ENCODE measurements around the gene SCAF8.

The SCAF8 gene

DNA sequence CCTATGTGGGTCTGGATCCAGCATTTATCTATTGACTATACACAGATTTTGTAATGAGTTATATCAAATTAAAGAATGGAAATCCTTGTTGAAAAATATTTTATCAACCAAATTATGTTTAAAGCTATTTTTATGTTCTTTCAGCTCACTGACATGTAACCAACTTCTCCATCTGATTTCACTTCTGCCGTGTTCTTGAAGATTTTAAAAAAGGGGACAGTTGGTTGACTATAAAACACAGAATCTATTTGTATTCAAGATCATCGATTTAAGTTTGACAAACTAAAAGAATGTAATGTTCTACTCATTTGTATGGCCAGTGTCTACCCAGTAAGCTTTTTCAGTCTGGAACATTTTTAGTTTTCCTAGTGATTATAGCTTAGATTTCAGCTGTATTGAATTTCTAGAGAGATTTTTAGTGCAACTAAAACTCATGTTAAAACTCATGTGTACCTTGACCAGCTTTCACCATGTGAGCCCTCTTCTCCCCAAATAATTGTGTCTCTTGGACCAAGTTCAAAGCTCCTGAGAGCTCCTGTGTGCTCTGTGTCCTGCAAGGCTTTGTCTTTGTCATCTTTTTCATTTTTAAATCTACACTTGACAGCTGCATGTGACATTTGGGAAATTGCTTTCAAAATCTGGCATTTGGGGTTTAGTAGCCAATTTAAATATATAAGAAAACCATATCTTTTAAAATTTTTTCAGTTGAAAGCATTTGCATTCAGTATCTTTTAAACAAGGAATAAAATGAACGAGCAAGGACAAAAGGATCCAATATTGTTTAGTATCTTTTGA lies 143.5 kb downstream of the SCAF8 start:
- TF ChIP-seq SIN3A (IDR thresholded peaks at IDR 0.05; ENCODE audit: borderline replicate concordance, insufficient read depth, low read length) (no peak), TAF1 (IDR thresholded peaks at IDR 0.05; ENCODE audit: borderline replicate concordance, insufficient read depth, low read length) (no peak), POLR2AphosphoS5 (IDR thresholded peaks at IDR 0.05; ENCODE audit: low read depth, low read length) (no peak), FOXP2 (optimal IDR thresholded peaks at IDR 0.05; ENCODE audit: borderline replicate concordance, extremely low read depth, extremely low read length, insufficient read depth) (no peak)
- TF ChIP-seq, protein P1, sequence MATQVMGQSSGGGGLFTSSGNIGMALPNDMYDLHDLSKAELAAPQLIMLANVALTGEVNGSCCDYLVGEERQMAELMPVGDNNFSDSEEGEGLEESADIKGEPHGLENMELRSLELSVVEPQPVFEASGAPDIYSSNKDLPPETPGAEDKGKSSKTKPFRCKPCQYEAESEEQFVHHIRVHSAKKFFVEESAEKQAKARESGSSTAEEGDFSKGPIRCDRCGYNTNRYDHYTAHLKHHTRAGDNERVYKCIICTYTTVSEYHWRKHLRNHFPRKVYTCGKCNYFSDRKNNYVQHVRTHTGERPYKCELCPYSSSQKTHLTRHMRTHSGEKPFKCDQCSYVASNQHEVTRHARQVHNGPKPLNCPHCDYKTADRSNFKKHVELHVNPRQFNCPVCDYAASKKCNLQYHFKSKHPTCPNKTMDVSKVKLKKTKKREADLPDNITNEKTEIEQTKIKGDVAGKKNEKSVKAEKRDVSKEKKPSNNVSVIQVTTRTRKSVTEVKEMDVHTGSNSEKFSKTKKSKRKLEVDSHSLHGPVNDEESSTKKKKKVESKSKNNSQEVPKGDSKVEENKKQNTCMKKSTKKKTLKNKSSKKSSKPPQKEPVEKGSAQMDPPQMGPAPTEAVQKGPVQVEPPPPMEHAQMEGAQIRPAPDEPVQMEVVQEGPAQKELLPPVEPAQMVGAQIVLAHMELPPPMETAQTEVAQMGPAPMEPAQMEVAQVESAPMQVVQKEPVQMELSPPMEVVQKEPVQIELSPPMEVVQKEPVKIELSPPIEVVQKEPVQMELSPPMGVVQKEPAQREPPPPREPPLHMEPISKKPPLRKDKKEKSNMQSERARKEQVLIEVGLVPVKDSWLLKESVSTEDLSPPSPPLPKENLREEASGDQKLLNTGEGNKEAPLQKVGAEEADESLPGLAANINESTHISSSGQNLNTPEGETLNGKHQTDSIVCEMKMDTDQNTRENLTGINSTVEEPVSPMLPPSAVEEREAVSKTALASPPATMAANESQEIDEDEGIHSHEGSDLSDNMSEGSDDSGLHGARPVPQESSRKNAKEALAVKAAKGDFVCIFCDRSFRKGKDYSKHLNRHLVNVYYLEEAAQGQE (IDR thresholded peaks at IDR 0.05; ENCODE audit: insufficient read depth in 1 of 2, low read depth in 2 of 2, low read length in 2 of 2) = no peak

DNA sequence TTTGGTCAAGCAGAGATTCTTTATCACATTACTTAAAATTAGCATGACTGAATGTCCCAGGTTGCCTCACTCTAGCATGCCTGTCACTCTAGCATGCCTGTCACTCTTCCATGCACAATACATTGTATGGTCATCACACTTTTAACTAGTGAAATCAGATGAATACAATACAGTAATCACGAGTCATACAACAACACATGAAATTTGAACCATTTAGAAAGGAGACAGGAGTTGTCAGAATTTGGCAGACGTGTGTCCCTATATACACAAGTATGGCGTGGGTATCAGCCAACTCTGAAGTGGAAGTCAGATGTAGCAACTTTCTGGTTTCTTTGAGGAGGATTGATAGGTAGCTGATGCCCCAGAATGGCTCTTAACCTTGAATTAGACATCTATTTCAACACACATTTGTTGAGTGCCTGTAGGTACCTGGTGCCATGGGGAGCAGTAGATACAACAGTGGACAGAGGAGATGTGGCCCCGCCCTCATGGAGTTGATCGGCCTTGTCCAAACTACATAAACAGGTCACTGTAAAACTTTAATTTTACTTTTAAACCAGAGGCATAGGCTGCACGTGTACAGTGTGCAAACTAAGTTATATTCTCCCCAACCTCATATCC lies 145.8 kb downstream of the SCAF8 start:
- TF ChIP-seq POLR2AphosphoS5 (IDR thresholded peaks at IDR 0.05; ENCODE audit: low read depth, low read length) (no peak), FOXP2 (optimal IDR thresholded peaks at IDR 0.05; ENCODE audit: borderline replicate concordance, extremely low read depth, extremely low read length, insufficient read depth) (no peak), SIN3A (IDR thresholded peaks at IDR 0.05; ENCODE audit: borderline replicate concordance, insufficient read depth, low read length) (no peak), TAF1 (IDR thresholded peaks at IDR 0.05; ENCODE audit: borderline replicate concordance, insufficient read depth, low read length) (no peak)
- TF ChIP-seq, protein P1 (IDR thresholded peaks at IDR 0.05; ENCODE audit: insufficient read depth in 1 of 2, low read depth in 2 of 2, low read length in 2 of 2) = no peak

- no peak for TF ChIP-seq FOXP2 (optimal IDR thresholded peaks at IDR 0.05; ENCODE audit: borderline replicate concordance, extremely low read depth, extremely low read length, insufficient read depth)
- TF ChIP-seq, protein P1 (IDR thresholded peaks at IDR 0.05; ENCODE audit: insufficient read depth in 1 of 2, low read depth in 2 of 2, low read length in 2 of 2) = no peak
- no peak for TF ChIP-seq SIN3A (IDR thresholded peaks at IDR 0.05; ENCODE audit: borderline replicate concordance, insufficient read depth, low read length)
- no peak for TF ChIP-seq POLR2AphosphoS5 (IDR thresholded peaks at IDR 0.05; ENCODE audit: low read depth, low read length)
Measured at GRCh38 chr6:154882107-154882506, 148.9 kb downstream of the SCAF8 start.

Data from PFSK-1 (cell line).